ENCODE measurements around the gene DNASE1L1. TPM values are rescaled to one million over a fixed set of nuclear protein-coding genes. Genes with fewer than 3 reads are reported as not detected.
A peak's percentile ranks its signal among the peaks of the same experiment; 100 is the strongest.

Gene DNASE1L1
- total and polyA plus RNA-seq, 2 experiments from 2014 or later: 22.6 to 36.1 TPM

- Histone ChIP-seq H3K36me3 (replicated peaks; ENCODE audit: insufficient read depth, low read depth) (peaks cover 3% of the 10 kb centered on the region), H3K79me2 (peaks cover 16% of the 10 kb centered on the region), H3K9me3 (ENCODE audit: low read depth) (no peaks in the 10 kb centered on the region), H4K20me1 (ENCODE audit: insufficient read depth, poor library complexity, severe bottlenecking) (peaks cover 24% of the 10 kb centered on the region), H3K4me2 (peak overlapping the region; percentile 80), H3K4me3 (peak overlapping the region; percentile 54), H2AFZ (no peak overlapping the region), H3K27ac (peak overlapping the region; percentile 98), H3K4me1 (ENCODE audit: insufficient read depth) (peaks cover 4% of the 10 kb centered on the region), H3K9me2 (replicated peaks; ENCODE audit: insufficient read depth) (no peaks in the 10 kb centered on the region), H3K27me3 (no peaks in the 10 kb centered on the region)
- 62% methylated on average over 14 of the region's 14 CpGs for WGBS (ENCODE audit: low lambda C conversion rate, missing lambda C conversion rate)
- no peak for DNase-seq (ENCODE audit: low spot score)
- no peak for TF ChIP-seq EZH2phosphoT487 (IDR thresholded peaks at IDR 0.05; ENCODE audit: low read depth, severe bottlenecking, unreplicated experiment)
- TF ChIP-seq CTCF (IDR thresholded peaks at IDR 0.05; ENCODE audit: poor library complexity): no peak
- TF ChIP-seq EZH2 (IDR thresholded peaks at IDR 0.05; ENCODE audit: borderline replicate concordance): no peak
These were observed 9.3 kb downstream of the DNASE1L1 start for GRCh38 chrX:154399527-154400368.

GRCh38 chrX:154398668-154399526 is 10.2 kb downstream of the DNASE1L1 start:
- H3K4me3 ChIP-seq: peak overlapping the region; percentile 54
- peaks cover 24% of the 10 kb centered on the region for H4K20me1 ChIP-seq (ENCODE audit: insufficient read depth, poor library complexity, severe bottlenecking)
- TF ChIP-seq CTCF (IDR thresholded peaks at IDR 0.05; ENCODE audit: poor library complexity) (peak; percentile 73), EZH2 (IDR thresholded peaks at IDR 0.05; ENCODE audit: borderline replicate concordance) (no peak), EZH2phosphoT487 (IDR thresholded peaks at IDR 0.05; ENCODE audit: low read depth, severe bottlenecking, unreplicated experiment) (no peak)
- no peaks in the 10 kb centered on the region for H3K9me2 ChIP-seq (replicated peaks; ENCODE audit: insufficient read depth)
- peaks cover 16% of the 10 kb centered on the region for H3K79me2 ChIP-seq
- H2AFZ ChIP-seq: no peak overlapping the region
- peaks cover 3% of the 10 kb centered on the region for H3K36me3 ChIP-seq (replicated peaks; ENCODE audit: insufficient read depth, low read depth)
- no peaks in the 10 kb centered on the region for H3K27me3 ChIP-seq
- H3K27ac ChIP-seq: peak overlapping the region; percentile 98
- peaks cover 4% of the 10 kb centered on the region for H3K4me1 ChIP-seq (ENCODE audit: insufficient read depth)
- 37% methylated on average over 49 of the region's 49 CpGs for WGBS (ENCODE audit: low lambda C conversion rate, missing lambda C conversion rate)
- peak overlapping the region; percentile 80 for H3K4me2 ChIP-seq
- H3K9me3 ChIP-seq (ENCODE audit: low read depth): no peaks in the 10 kb centered on the region
- DNase-seq (ENCODE audit: low spot score): peak; percentile 85

DNA sequence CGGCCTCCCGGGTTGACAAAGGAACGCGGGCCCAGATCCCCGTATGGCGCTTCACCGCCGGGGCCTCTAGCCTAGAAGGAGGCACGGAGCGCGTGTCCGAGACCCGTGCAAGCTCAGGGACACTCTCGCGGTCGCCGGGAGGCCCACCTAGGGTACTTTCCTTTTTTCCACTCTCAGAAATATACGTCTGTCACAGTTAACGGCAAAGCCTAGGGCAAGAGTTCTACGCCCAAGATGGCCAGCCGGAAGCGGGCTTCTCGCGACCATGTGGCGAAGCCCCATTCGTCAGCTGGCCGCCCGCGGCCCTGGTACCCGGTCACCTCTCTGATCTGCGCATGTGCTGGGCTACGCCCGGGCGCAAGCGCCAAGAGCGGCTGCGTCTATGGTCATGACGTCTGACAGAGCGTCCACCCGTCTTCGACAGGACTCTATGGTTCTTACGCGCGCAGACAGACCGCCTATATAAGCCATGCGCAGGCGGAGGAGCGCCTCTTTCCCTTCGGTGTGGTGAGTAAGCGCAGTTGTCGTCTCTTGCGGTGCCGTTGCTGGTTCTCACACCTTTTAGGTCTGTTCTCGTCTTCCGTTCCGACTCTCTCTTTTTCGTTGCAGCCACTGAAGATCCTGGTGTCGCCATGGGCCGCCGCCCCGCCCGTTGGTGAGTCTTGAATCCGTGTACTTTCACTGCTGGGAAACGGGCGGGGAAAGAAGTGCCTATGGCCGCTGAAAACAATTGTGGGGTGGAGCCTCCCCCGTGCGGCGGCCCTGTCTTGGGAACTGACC is 11.0 kb downstream of the DNASE1L1 start, which contains the start of gene RPL10:
TSS of gene RPL10 (plus strand) at position 490 of the 780 bp plus-strand sequence. CDS start at position 633, 143 bp downstream.
- Histone ChIP-seq H3K9me2 (replicated peaks; ENCODE audit: insufficient read depth) (no peaks in the 10 kb centered on the region), H3K4me1 (ENCODE audit: insufficient read depth) (peaks cover 4% of the 10 kb centered on the region), H3K27me3 (no peaks in the 10 kb centered on the region), H3K4me3 (peak within 1 kb of the TSS; percentile 54), H3K27ac (peak within 1 kb of the TSS; percentile 99), H2AFZ (peak within 1 kb of the TSS; percentile 56), H3K79me2 (peaks cover 16% of the 10 kb centered on the region), H3K4me2 (peak within 1 kb of the TSS; percentile 80), H3K36me3 (replicated peaks; ENCODE audit: insufficient read depth, low read depth) (peaks cover 3% of the 10 kb centered on the region), H4K20me1 (ENCODE audit: insufficient read depth, poor library complexity, severe bottlenecking) (peaks cover 24% of the 10 kb centered on the region), H3K9me3 (ENCODE audit: low read depth) (no peaks in the 10 kb centered on the region)
- no peak for TF ChIP-seq EZH2 (IDR thresholded peaks at IDR 0.05; ENCODE audit: borderline replicate concordance)
- TF ChIP-seq CTCF (IDR thresholded peaks at IDR 0.05; ENCODE audit: poor library complexity): no peak
- no peak for TF ChIP-seq EZH2phosphoT487 (IDR thresholded peaks at IDR 0.05; ENCODE audit: low read depth, severe bottlenecking, unreplicated experiment)
- WGBS (ENCODE audit: low lambda C conversion rate, missing lambda C conversion rate): 45% methylated on average over 67 of the region's 69 CpGs
- DNase-seq (ENCODE audit: low spot score): peak; percentile 95
